Heart left ventricle (tissue), 13 donors: ENCODE measurements around the gene PSKH1.

ENCODE experiments used
- CTCF ChIP-seq, 12 donors: fragments of 200-600 bp; sonication (generic) in 4 of 12; IDR thresholded peaks; one replicate each; pipeline versions ENCODE4 v1.5.0 to v1.8.0; 2018 to 2022; ENCODE audit warnings: antibody characterized with exemption in 12 of 12, mild to moderate bottlenecking in 5 of 12
- POLR2A ChIP-seq, 2 donors: fragments of 450-650 bp; IDR thresholded peaks; one replicate each; pipeline ENCODE4 v1.6.1; 2017; ENCODE audit warnings: antibody characterized with exemption in 2 of 2, mild to moderate bottlenecking in 2 of 2, moderate library complexity in 2 of 2
- donor health status: ischemic (EF 13 %, LVEDD 7.1; RV severe dilation, severe dysfunction).
- donor health status: DM: no; HTN: yes; CAD: no.
- donor health status: DM: no; HTN: no; CAD: no.
- donor health status: ischemic (EF 25% LVEDD 6.9; RV normal size, moderate dysfunction).
- donor health status: ischemic (EF 25% LVEDD 5.7; RV mildly dilated, moderate dysfunction).
- donor health status: ischemic (EF 35%, LVEDD 5.7; RV mildly dilated, moderate dysfunction).
- donor health status: nonischemic (EF 11% LVEDD 7.7; RV severe dilation, severe dysfunction).
- donor health status: DM: yes; HTN: yes; CAD: no.
- donor health status: PGD.
- donor health status: ischemic (EF 29% LVEDD 5.4; RV normal size, mild dysfunction).
- donor health status: nonischemic (EF 23%, LVEDD 6.1; RV moderate dilation, normal function).

GRCh38 chr16:67847064-67847861 is 45.8 kb upstream of the PSKH1 start, which contains the start of gene CENPT:
- TF ChIP-seq POLR2A (IDR thresholded peaks at IDR 0.05) (no peak), CTCF (IDR thresholded peaks at IDR 0.05) (no peak)
